Endothelial cell of umbilical vein (primary cell): ENCODE measurements around the gene FOXP1. TPM values are rescaled to one million over a fixed set of nuclear protein-coding genes. Genes with fewer than 3 reads are reported as not detected.

Experiments used
- BruUV-seq: library from RNA; stranded (reverse); fragments of 400-500 nt; replicated peaks from 2 replicates; lab custom pipeline; 2021; lab: Mats Ljungman, UMichigan
- CTCF ChIA-PET: fragments of 300-600, 350-600 bp; sonication (Branson Sonifier 250); formaldehyde crosslinking; loops from one replicate; lab custom pipeline; 2021; ENCODE audit warnings: antibody characterized with exemption, inconsistent platforms; lab: Charles Lee
- POLR2A ChIA-PET: fragments of 300-600, 350-600 bp; sonication (Branson Sonifier 250); formaldehyde crosslinking; loops from one replicate; lab custom pipeline; 2021; ENCODE audit warnings: antibody characterized with exemption, inconsistent platforms; lab: Charles Lee
- DNase-seq: peaks from one replicate; pipeline ENCODE4 v3.0.0-alpha.2; 2011; ENCODE audit warnings: low read depth, low spot score
- FAIRE-seq: peaks from 2 replicates; lab custom pipeline; 2011; peaks lifted over from hg19 to GRCh38; lab: Jason Lieb, UNC
- H2AFZ ChIP-seq: 2 replicates; pipeline ENCODE4 v1.6.0; 2012; ENCODE audit warnings: low read depth, low read length, control low read depth, inconsistent platforms
- H3K27ac ChIP-seq: 2 replicates; pipeline ENCODE4 v1.5.1; 2011; ENCODE audit warnings: low read depth, mild to moderate bottlenecking, control low read depth, low read length, moderate library complexity; ENCODE audit not compliant: insufficient read depth
- H3K27me3 ChIP-seq, 2 experiments: 2 replicates each; pipeline versions ENCODE4 v1.6.0 to v1.6.1; 2011; ENCODE audit warnings: low read length in 2 of 2, mixed read lengths in 1 of 2; ENCODE audit not compliant: control insufficient read depth in 2 of 2, insufficient read depth in 2 of 2
- H3K36me3 ChIP-seq, 2 experiments: 2 replicates in 1 of 2; 3 replicates in 1 of 2; pipeline ENCODE4 v1.5.1; 2011; ENCODE audit warnings: low read length in 2 of 2, mild to moderate bottlenecking in 1 of 2, moderate library complexity in 1 of 2; ENCODE audit not compliant: control insufficient read depth in 2 of 2, insufficient read depth in 2 of 2; ENCODE audit errors: extremely low read depth in 1 of 2
- H3K4me1 ChIP-seq: 3 replicates; pipeline ENCODE4 v1.5.1; 2011; ENCODE audit warnings: mild to moderate bottlenecking, low read length; ENCODE audit not compliant: control insufficient read depth, insufficient read depth; ENCODE audit errors: extremely low read depth
- H3K4me2 ChIP-seq: 2 replicates; pipeline ENCODE4 v1.6.1; 2011; ENCODE audit warnings: low read length, control low read depth, mixed read lengths; ENCODE audit not compliant: insufficient read depth
- H3K4me3 ChIP-seq, 3 experiments: fragments of 200-600 bp in 1 of 3; sonication (generic), shearing (Covaris generic) in 1 of 3; replicated peaks in 1 of 3; 2 replicates each; pipeline ENCODE4 v1.5.1; 2011 to 2016; ENCODE audit warnings: control low read depth in 3 of 3, low read length in 3 of 3, mild to moderate bottlenecking in 2 of 3, inconsistent platforms in 1 of 3, low read depth in 1 of 3, moderate library complexity in 1 of 3; ENCODE audit not compliant: insufficient read depth in 1 of 3
- H3K79me2 ChIP-seq: 2 replicates; pipeline ENCODE4 v1.6.0; 2012; ENCODE audit warnings: low read length, inconsistent platforms; ENCODE audit not compliant: control insufficient read depth, insufficient read depth
- H3K9ac ChIP-seq: replicated peaks from 2 replicates; pipeline ENCODE3; 2011; ENCODE audit warnings: low read length, control low read depth; ENCODE audit not compliant: insufficient read depth; ENCODE audit errors: extremely low read depth
- H3K9me1 ChIP-seq: replicated peaks from 3 replicates; pipeline ENCODE4 v1.6.0; 2011; ENCODE audit warnings: mild to moderate bottlenecking, low read length; ENCODE audit not compliant: control insufficient read depth, insufficient read depth; ENCODE audit errors: extremely low read depth
- H3K9me3 ChIP-seq: replicated peaks from 2 replicates; pipeline ENCODE4 v1.5.1; 2012; ENCODE audit warnings: low read length, inconsistent platforms; ENCODE audit not compliant: control insufficient read depth, insufficient read depth
- H4K20me1 ChIP-seq: replicated peaks from 2 replicates; pipeline ENCODE3; 2011; ENCODE audit warnings: mild to moderate bottlenecking, low read length; ENCODE audit not compliant: control insufficient read depth, insufficient read depth; ENCODE audit errors: extremely low read depth
- EZH2 ChIP-seq: IDR thresholded peaks from 2 replicates; pipeline ENCODE4 v1.6.1; 2012; ENCODE audit warnings: borderline replicate concordance, low read depth, mild to moderate bottlenecking, moderate library complexity, low read length, inconsistent platforms; ENCODE audit not compliant: severe bottlenecking
- FOS ChIP-seq: IDR thresholded peaks from 2 replicates; pipeline ENCODE4 v1.6.1; 2011; ENCODE audit warnings: mild to moderate bottlenecking, low read length, moderate library complexity, borderline replicate concordance; ENCODE audit not compliant: insufficient read depth
- GATA2 ChIP-seq: IDR thresholded peaks from 2 replicates; pipeline ENCODE4 v1.7.0; 2011; ENCODE audit warnings: low read depth, mild to moderate bottlenecking, moderate library complexity, mixed read lengths, low read length; ENCODE audit not compliant: insufficient read length, insufficient read depth
- JUN ChIP-seq: IDR thresholded peaks from 2 replicates; pipeline ENCODE4 v1.6.1; 2011; ENCODE audit warnings: borderline replicate concordance, low read depth; ENCODE audit not compliant: insufficient read length, insufficient read depth
- MYC ChIP-seq: IDR thresholded peaks from one replicate; pipeline ENCODE4 v1.6.1; 2011; ENCODE audit warnings: mild to moderate bottlenecking, low read depth, low read length
- POLR2A ChIP-seq: IDR thresholded peaks from 2 replicates; pipeline ENCODE4 v1.6.1; 2012; ENCODE audit warnings: low read depth, mild to moderate bottlenecking, control low read depth, low read length
- POLR2AphosphoS5 ChIP-seq: IDR thresholded peaks from 2 replicates; pipeline ENCODE4 v1.6.1; 2012; ENCODE audit warnings: low read depth, mild to moderate bottlenecking, control low read depth, low read length, moderate library complexity; ENCODE audit not compliant: insufficient read depth
- dilution Hi-C: fragments of 300-500 bp; cut with MboI; formaldehyde crosslinking; loops from one replicate; pipeline ENCODE4 v1.15.0; 2019; ENCODE audit warnings: low sequenced_read_pairs; ENCODE audit not compliant: extremely low pct_ligation_motif_present
- intact Hi-C: fragments of 100-400 bp; cut with micrococcal nuclease; formaldehyde crosslinking; loops from one replicate; pipeline ENCODE4 v1.10.0; 2022
- polyA plus RNA-seq, 4 experiments: library from polyadenylated mRNA; depleted of rRNA in 3 of 4; stranded (reverse) in 3 of 4; unstranded in 1 of 4; fragments of >200 nt; gene quantifications; 2 replicates each; pipeline versions ENCODE4 v1.2.1 to v1.2.3, GENCODE V29; 2011 to 2012; ENCODE audit warnings: missing spikeins in 1 of 4
- total RNA-seq: library from RNA; stranded (reverse); gene quantifications from 2 replicates; pipeline ENCODE4 v1.2.3, GENCODE V29; 2021
- TF ChIP-seq, protein P1 (sequence below), 2 donors: IDR thresholded peaks; 1 replicate in 1 of 2; 2 replicates in 1 of 2; pipeline ENCODE4 v1.5.1; 2011; ENCODE audit warnings: low read length in 2 of 2, mild to moderate bottlenecking in 2 of 2, moderate library complexity in 2 of 2, control low read depth in 1 of 2, inconsistent platforms in 1 of 2, low read depth in 1 of 2; ENCODE audit not compliant: insufficient read depth in 1 of 2; ENCODE audit errors: extremely low read depth in 1 of 2
- TF ChIP-seq, protein P2 (sequence below): IDR thresholded peaks from 2 replicates; pipeline ENCODE4 v1.6.1; 2011; ENCODE audit not compliant: insufficient read depth, insufficient read length

FOXP1 gene
- total and polyA plus RNA-seq, 2 donors (not counting 3 experiments of a cell fraction or from before 2014, with no cell fraction given), result 41.0 to 107 TPM

DNA sequence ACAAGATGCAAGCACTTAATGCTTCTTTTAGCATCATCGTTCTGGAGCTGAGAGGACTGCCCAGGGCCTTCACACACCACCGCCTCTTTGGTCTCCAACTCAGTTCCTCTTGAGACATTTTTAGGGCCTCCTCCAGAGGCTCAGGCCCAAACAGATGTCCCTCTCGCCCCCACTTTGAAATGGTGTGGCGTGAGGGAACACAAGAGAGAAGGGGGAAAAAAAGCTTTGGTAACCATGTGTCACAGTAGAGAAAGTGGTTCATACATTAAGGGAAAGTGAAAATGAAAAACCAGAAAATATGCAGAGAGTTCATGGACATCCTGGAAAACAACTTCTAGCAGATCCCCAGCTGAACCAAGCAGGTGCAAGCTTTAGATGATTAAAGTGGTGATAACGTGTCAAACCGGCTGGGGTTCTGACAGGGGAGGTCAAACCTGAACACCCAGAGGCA, 33.1 kb upstream of the FOXP1 start:
- Histone ChIP-seq H3K4me1 (no peaks in the 10 kb centered on the region), H3K27ac (no peak overlapping the region), H3K4me2 (no peak overlapping the region), H3K27me3 (peaks cover 1 to 2% of the 10 kb centered on the region in 2 experiments), H3K9me1 (no peaks in the 10 kb centered on the region), H2AFZ (no peak overlapping the region), H3K9ac (no peak overlapping the region), H3K36me3 (no peaks in the 10 kb centered on the region), H3K9me3 (no peaks in the 10 kb centered on the region), H3K4me3 (no peak overlapping the region), H4K20me1 (no peaks in the 10 kb centered on the region), H3K79me2 (no peaks in the 10 kb centered on the region)
- ChIA-PET CTCF (no interaction called here), POLR2A (no interaction called here)
- FAIRE-seq (no peak), DNase-seq (no peak)
- no TSS peak for BruUV-seq
- dilution Hi-C loops, result no loop called here
- TF ChIP-seq POLR2A, result no peak
- TF ChIP-seq, protein P1, sequence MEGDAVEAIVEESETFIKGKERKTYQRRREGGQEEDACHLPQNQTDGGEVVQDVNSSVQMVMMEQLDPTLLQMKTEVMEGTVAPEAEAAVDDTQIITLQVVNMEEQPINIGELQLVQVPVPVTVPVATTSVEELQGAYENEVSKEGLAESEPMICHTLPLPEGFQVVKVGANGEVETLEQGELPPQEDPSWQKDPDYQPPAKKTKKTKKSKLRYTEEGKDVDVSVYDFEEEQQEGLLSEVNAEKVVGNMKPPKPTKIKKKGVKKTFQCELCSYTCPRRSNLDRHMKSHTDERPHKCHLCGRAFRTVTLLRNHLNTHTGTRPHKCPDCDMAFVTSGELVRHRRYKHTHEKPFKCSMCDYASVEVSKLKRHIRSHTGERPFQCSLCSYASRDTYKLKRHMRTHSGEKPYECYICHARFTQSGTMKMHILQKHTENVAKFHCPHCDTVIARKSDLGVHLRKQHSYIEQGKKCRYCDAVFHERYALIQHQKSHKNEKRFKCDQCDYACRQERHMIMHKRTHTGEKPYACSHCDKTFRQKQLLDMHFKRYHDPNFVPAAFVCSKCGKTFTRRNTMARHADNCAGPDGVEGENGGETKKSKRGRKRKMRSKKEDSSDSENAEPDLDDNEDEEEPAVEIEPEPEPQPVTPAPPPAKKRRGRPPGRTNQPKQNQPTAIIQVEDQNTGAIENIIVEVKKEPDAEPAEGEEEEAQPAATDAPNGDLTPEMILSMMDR (IDR thresholded peaks at IDR 0.05; ENCODE audit: extremely low read depth in 1 of 2, insufficient read depth in 1 of 2, low read depth in 1 of 2, low read length in 2 of 2), result no peak
- TF ChIP-seq, protein P2, sequence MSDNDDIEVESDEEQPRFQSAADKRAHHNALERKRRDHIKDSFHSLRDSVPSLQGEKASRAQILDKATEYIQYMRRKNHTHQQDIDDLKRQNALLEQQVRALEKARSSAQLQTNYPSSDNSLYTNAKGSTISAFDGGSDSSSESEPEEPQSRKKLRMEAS, result no peak
- TF ChIP-seq MYC, result no peak
- no peak for TF ChIP-seq EZH2
- TF ChIP-seq GATA2, result no peak
- intact Hi-C loops, result no loop called here

- FAIRE-seq (no peak), DNase-seq (no peak)
- Histone ChIP-seq H3K36me3 (no peaks in the 10 kb centered on the region), H3K79me2 (no peaks in the 10 kb centered on the region), H3K9me3 (no peaks in the 10 kb centered on the region), H3K9me1 (no peaks in the 10 kb centered on the region), H4K20me1 (no peaks in the 10 kb centered on the region), H3K9ac (no peak overlapping the region), H3K4me2 (no peak overlapping the region), H2AFZ (no peak overlapping the region), H3K27ac (no peak overlapping the region), H3K27me3 (peaks cover 0 to 1% of the 10 kb centered on the region in 2 experiments), H3K4me3 (no peak overlapping the region), H3K4me1 (no peaks in the 10 kb centered on the region)
- BruUV-seq, result no TSS peak
- ChIA-PET POLR2A (no interaction called here), CTCF (no interaction called here)
- intact Hi-C loops, result no loop called here
- TF ChIP-seq POLR2A (no peak), JUN (no peak), POLR2AphosphoS5 (no peak), EZH2 (no peak), MYC (no peak), FOS (no peak), GATA2 (no peak)
- TF ChIP-seq, protein P2, result no peak
- TF ChIP-seq, protein P1 (IDR thresholded peaks at IDR 0.05; ENCODE audit: extremely low read depth in 1 of 2, insufficient read depth in 1 of 2, low read depth in 1 of 2, low read length in 2 of 2), result no peak
- dilution Hi-C loops, result no loop called here
Observed at GRCh38 chr3:71614869-71615268, 31.3 kb upstream of the FOXP1 start.
